ENCODE data around the gene ANKRD13B.
"Not testable (repeated sequence)": the region's sequence is repeated elsewhere in the genome, so short reads cannot be mapped to it uniquely, and the experiment has no call there.

The ANKRD13B gene

DNA sequence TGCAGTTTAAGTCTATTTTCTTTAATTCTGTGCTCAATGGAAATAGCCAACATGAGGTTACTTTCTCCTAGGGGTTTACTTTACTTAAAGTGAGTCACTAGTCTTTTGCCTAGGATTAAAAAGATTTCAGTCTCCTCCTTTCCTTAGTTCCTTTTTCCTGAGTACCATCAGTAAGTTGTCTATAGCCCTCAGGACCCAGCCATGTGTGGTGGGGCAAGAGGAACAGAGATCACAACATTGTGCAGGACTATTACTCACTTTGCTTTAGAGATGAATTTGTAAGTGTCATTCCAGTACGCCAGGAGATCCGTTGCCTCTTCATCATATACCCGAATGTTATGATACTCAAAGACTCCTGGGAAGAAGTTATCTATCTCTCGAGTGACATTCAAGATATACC is 57.5 kb downstream of the ANKRD13B start:
- no peak for DNase-seq

DNA sequence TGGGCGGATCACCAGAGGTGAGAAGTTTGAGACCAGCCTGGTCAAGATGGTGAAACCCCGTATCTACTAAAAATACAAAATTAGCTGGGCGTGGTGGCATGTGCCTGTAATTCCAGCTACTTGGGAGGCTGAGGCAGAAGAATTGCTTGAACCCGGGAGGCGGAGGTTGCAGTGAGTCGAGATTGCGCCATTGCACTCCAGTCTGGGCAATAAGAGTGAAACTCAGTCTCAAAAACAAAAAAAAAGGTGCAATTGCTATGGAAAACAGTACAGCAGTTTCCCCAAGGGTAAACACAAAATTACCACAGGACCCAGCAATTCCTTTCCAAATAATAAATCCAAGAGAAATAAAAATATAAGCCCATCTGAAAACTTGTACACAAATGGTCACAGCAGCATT is 59.0 kb downstream of the ANKRD13B start:
- DNase-seq, result not testable (repeated sequence)

DNA sequence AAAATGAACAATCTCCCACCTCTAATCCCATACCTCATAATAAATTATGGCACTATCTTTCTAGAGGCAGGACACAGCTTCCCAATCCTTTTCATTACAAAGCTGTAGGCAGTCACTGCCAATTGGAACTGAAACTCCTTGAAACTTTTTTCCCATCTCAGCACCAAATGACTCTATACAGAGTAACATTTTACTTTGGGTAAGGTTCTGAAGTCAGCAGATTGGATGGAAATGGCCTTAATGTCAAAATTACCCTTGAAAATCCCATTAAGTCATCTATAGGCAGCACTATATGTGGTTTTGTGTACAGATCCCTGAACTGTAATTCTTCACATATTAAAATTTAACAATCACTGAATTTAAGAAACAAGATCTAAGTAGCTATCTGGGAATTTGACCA is 60.0 kb downstream of the ANKRD13B start:
- DNase-seq, result no peak

DNA sequence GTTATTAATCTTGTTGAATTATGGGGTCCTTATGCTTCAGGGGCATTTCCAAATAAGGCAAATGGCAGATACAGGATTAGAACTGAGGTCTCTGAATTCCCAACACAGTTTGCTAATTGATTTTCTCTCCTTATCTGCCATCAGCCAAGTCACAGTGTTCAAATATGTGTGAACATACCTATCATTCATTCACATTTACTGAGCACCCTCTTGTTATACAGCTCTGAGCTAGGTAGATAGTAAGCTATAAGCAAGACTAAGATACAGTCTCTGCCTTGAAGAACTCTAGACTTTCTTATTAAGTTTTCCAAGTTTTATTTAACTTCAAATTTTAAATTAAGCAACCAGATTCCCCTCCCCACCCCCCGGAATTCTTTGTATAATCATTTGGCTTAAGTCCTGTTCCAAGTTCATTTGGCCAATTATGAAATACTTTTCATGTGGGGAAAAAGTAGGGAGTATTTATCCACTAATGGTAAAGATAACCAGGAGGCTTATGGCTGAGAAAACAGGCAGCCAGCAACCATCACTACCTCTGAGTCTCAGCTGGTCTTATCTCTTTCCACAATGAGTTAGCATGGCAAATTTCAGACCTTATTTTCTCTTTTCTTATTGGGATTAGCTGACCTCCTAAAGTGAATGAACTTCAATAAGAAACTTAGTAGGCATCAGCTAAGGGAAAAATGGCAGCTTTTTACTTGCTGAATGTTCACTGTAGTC is 61.2 kb downstream of the ANKRD13B start:
- DNase-seq, result no peak

DNA sequence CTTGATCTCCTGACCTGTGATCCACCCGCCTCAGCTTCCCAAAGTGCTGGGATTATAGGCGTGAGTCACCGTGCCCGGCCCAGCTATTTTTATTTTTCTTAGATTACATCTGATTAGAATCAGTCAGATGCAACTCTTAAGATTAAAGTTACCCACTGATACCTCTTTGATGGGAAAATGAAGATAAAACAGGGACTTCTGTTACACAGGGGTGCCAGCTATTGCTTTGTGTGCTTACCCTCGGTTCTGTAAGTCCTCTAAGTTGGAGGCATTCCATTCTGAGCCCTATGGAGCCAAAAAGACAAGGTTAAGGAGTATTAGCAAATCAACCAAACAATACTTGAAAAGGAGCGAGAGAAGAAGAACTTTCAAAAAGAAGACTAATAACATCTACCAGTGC is 62.4 kb downstream of the ANKRD13B start:
- DNase-seq, result no peak

DNA sequence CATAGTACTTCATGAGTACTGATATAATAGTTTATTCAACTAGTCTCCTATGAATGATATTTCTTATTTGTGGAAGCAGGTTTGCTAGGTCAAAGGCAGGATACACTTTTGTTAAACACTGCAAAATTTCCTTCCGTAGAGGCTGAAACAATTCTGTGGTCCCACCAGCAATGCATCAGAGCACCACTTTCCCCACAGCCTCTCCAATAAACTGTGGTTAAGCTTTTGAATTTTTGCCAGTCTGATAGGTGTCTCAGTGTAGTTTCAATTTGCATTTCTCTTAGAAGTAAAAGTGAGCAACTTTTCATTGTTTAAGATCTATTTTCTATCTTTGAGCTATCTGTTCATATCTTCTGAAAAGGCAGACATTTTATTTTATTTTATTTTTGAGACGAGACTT is 66.2 kb downstream of the ANKRD13B start:
- no peak for DNase-seq

DNA sequence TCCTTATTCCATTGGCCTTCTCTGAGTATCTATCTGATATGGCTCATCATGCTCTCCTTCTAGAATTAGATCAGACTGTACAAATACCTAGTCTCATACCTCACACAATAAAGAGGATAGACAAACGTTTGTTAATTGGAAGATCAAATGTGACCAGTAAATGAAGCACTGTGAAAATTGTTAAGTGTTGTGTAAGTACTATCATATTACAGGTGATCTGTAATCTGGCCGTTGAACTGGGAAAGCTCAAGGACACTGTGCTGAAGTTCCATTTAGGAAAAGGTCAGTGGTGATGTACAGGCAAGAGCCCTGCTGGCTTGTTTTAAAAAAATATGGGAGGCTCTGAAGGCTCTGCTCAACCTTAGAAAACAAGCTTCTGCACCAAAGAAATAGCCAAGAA is 68.3 kb downstream of the ANKRD13B start:
- DNase-seq, result no peak

DNA sequence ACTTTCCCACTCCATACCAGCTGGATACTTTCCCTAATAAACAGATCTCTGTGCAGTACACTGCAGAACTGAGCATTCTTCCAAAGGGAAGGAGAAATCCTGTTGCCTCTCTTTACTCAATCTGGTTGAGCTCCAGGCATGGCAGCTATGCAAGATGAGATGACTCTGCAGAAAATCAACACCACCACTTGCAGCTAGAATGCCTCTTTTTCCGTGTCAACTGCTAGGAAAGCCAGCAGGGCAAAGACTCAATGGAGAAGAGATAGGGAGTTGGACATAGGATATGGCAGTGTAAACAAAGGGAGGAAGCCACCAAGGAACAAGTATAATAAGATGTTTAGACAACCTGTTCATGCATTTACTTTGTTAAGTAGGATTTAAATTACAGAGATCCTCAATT is 70.2 kb downstream of the ANKRD13B start:
- DNase-seq, result no peak

Measured in activated T-cell treated with anti-CD3 and anti-CD28 coated beads, Interleukin-2, amount 50 U/mL, for 1 hour (primary cell).